HG02678 (cell line): ENCODE measurements around the gene ZNF625.
"Not testable (repeated sequence)": the region's sequence is repeated elsewhere in the genome, so short reads cannot be mapped to it uniquely, and the experiment has no call there.

Experiments
- ATAC-seq: cut with Tn5 transposase; IDR thresholded peaks from one replicate; pipeline ENCODE4 v1.9.1; 2021; ENCODE audit warnings: mild to moderate bottlenecking, moderate library complexity; ENCODE audit not compliant: unreplicated experiment

The ZNF625 gene

GRCh38 chr19:12139269-12139668, 17.3 kb downstream of the ZNF625 start:
- no peak for ATAC-seq

GRCh38 chr19:12137221-12137940, 19.2 kb downstream of the ZNF625 start:
- ATAC-seq: no peak

GRCh38 chr19:12133069-12133468, 23.5 kb downstream of the ZNF625 start:
- no peak for ATAC-seq

- ATAC-seq: no peak
These were observed 29.8 kb downstream of the ZNF625 start for GRCh38 chr19:12126707-12127106.

GRCh38 chr19:12117201-12117970, 39.1 kb downstream of the ZNF625 start:
- ATAC-seq: no peak

DNA sequence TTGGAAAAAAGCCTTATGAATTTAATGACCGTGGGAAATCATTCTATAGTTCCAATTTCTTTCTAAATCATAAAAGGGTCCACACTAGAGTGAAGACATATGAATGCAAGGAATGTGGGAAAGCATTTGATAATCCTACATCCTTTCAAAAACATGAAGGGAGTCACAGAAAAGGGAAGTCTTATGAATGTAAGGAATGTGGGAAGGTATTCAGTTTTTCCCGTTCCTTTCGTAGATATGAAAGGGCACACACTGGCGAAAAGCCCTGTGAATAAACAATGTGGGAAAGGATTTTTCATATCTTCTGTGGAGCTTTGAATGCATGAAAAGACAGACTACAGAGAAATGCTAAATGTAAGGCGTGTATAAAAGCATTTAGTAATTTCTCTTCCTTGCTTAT, 43.4 kb downstream of the ZNF625 start:
- ATAC-seq: no peak

- no peak for ATAC-seq
These were observed 43.8 kb downstream of the ZNF625 start for GRCh38 chr19:12112701-12113100.

DNA sequence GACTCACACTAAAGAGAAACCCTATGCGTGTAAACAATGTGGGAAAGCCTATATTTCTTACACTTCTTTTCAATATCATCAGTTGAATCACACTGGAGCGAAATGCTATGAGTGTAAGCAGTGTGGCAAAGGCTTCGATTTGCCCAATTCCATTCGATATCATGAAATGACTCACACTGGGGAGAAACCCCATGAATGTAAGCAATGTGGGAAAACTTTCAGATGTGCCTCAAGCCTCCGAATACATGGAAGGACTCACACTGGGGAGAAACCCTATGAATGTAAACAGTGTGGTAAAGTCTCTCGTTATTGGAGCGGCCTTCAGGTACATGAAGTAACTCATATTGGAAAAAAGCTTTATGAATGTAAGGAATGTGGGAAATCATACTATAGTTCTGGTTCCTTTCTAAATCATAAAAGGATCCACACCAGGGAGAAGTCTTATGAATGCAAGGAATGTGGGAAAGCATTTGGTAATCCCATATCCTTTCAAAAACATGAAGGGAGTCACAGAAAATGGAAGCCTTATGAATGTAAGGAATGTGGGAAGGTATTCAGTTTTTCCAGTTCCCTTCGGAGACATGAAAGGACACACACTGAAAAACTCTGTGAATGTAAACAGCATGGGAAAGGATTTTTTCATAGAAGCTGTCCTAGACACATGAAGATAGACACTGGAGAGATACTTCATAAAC, 44.4 kb downstream of the ZNF625 start:
- no peak for ATAC-seq

DNA sequence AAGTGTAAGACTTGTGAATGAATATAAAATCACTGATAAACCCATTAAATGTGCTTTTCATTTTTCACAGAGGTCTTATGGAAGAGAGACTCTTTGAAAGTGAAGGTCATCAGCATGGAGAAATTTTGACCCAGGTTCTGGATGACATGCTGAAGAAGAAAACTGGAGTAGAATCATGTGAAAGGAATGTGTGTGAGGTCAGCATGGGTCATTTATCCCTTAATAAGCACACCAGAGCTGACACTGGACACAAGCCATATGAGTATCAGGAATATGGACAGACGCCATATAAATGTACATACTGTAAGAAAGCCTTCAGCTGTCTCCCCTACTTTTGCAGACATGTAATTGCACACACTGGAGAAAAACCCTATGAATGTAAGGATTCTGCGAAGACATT, 45.4 kb downstream of the ZNF625 start:
- ATAC-seq: no peak

GRCh38 chr19:12103909-12104308, 52.6 kb downstream of the ZNF625 start:
- not testable (repeated sequence) for ATAC-seq

DNA sequence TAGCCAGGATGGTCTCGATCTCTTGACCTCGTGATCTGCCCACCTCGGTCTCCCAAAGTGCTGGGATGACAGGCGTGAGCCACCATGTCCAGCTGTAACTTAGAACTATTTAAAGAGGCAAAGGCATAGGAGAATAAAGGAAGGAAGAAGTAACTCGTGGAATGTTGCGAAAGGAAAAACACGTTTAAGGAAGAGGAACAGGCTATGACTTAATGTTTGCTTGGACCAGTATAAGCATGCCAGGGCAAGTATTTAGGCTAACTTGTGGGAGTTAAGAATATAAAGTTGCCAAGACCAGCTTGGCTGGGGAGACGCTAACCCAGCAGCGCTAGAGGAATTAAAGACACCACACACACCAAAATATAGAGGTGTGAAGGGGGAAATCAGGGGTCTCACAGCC, 58.5 kb downstream of the ZNF625 start:
- ATAC-seq: no peak

DNA sequence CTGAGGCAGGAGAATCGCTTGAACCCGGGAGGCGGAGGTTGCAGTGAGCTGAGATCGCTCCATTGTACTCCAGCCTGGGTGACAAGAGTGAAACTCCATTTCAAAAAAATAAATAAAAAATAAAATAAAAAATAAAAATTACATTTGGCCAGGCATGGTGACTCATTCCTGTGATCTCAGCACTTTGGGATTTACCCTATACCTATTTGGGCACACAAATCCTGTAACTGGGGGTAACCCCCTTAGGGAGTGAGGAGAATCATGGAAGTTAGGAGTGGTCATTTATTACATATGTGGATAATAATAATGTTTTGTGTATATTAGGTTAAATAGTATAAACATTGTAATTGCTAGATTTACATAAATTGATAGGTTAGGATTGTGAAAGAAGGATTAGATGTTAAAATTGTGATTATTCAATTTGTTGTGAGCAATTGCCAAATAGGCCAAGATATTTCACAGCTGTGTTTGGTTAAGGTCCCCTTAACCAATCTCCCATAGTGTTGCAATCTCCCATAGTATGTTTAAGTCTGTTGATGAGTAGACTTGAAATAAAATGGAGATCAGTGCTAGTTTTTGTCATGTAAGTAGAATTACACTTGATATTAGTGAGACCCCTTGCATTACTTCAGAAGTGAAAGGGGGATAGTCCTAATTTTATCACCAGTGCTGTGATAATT, 61.3 kb downstream of the ZNF625 start:
- no peak for ATAC-seq
